Activated CD4-positive, alpha-beta T cell treated with anti-CD3 and anti-CD28 coated beads, Interleukin-2, Interleukin-6, amounts not matched to agents 100 ng/mL and 50 ng/mL, durations not matched to agents 16 hours and 8 hours (primary cell): Measurements from ENCODE around the gene ZBED5.

Source experiments
- DNase-seq: peaks from one replicate; pipeline ENCODE4 v3.0.0-alpha.2; 2020

Gene ZBED5

GRCh38 chr11:10878408-10879214 is 20.8 kb upstream of the ZBED5 start:
- peak; percentile 71 for DNase-seq

GRCh38 chr11:10876158-10876557 is 18.3 kb upstream of the ZBED5 start:
- DNase-seq = no peak

GRCh38 chr11:10875430-10876021 is 17.7 kb upstream of the ZBED5 start:
- DNase-seq = no peak

- DNase-seq = no peak
Observed at GRCh38 chr11:10872097-10872496, 14.2 kb upstream of the ZBED5 start.

- no peak for DNase-seq
Observed at GRCh38 chr11:10868352-10868751, 10.5 kb upstream of the ZBED5 start.

GRCh38 chr11:10866893-10867331 is 9.1 kb upstream of the ZBED5 start:
- DNase-seq = no peak

GRCh38 chr11:10865837-10866270 is 8.0 kb upstream of the ZBED5 start:
- no peak for DNase-seq

- no peak for DNase-seq
Observed at GRCh38 chr11:10864688-10865087, 6.8 kb upstream of the ZBED5 start.

- DNase-seq = no peak
Observed at GRCh38 chr11:10862446-10862845, 4.6 kb upstream of the ZBED5 start.

- no peak for DNase-seq
Observed at GRCh38 chr11:10861799-10862198, 3.9 kb upstream of the ZBED5 start.

- no peak for DNase-seq
Observed at GRCh38 chr11:10861047-10861446, 3.2 kb upstream of the ZBED5 start.

GRCh38 chr11:10858439-10859325 is 829 bp upstream of the ZBED5 start:
- peak; percentile 53 for DNase-seq

- DNase-seq = no peak
Observed at GRCh38 chr11:10857459-10857708, 469 bp downstream of the ZBED5 start.

GRCh38 chr11:10856689-10857458 is 979 bp downstream of the ZBED5 start:
- peak; percentile 52 for DNase-seq

- DNase-seq = no peak
Observed at GRCh38 chr11:10855295-10855694, 2.6 kb downstream of the ZBED5 start.

GRCh38 chr11:10847960-10848860 is 9.6 kb downstream of the ZBED5 start:
- DNase-seq = no peak

- no peak for DNase-seq
Observed at GRCh38 chr11:10846660-10847059, 11.2 kb downstream of the ZBED5 start.

- no peak for DNase-seq
Observed at GRCh38 chr11:10845589-10845988, 12.3 kb downstream of the ZBED5 start.

- no peak for DNase-seq
Observed at GRCh38 chr11:10844796-10845195, 13.1 kb downstream of the ZBED5 start.

- DNase-seq = no peak
Observed at GRCh38 chr11:10844356-10844755, 13.5 kb downstream of the ZBED5 start.

- DNase-seq = no peak
Observed at GRCh38 chr11:10838881-10839280, 19.0 kb downstream of the ZBED5 start.

- no peak for DNase-seq
Observed at GRCh38 chr11:10838083-10838482, 19.8 kb downstream of the ZBED5 start.
